K562 (cell line): Measurements from ENCODE around the gene YJU2. TPM values are rescaled to one million over a fixed set of nuclear protein-coding genes. Genes with fewer than 3 reads are reported as not detected.

Source experiments
- BRD9 ChIP-seq: fragments of 450-650 bp; IDR thresholded peaks from 2 replicates; pipeline ENCODE4 v1.6.1; 2018; ENCODE audit warnings: low read depth; ENCODE audit not compliant: partially characterized antibody
- ETV6 ChIP-seq, 3 experiments: fragments of 150-350 bp in 1 of 3; sonication (generic) in 1 of 3; formaldehyde crosslinking in 1 of 3; IDR thresholded peaks; 2 replicates each; pipeline versions ENCODE4 v1.6.1 to v1.8.0; 2014 to 2022; ENCODE audit warnings: borderline replicate concordance in 2 of 3, low read depth in 2 of 3, antibody characterized with exemption in 1 of 3, low read length in 1 of 3, mild to moderate bottlenecking in 1 of 3, missing genetic modification reagents in 1 of 3
- EZH2 ChIP-seq: IDR thresholded peaks from 2 replicates; pipeline ENCODE4 v1.6.1; 2012; ENCODE audit warnings: low read depth, mild to moderate bottlenecking, inconsistent platforms, low read length, borderline replicate concordance
- HDAC6 ChIP-seq: IDR thresholded peaks from 2 replicates; pipeline ENCODE4 v1.6.1; 2012; ENCODE audit warnings: low read depth, mild to moderate bottlenecking, control low read depth, inconsistent platforms, low read length, moderate library complexity
- HNRNPH1 ChIP-seq: fragments of 200-400 bp; formaldehyde crosslinking; optimal IDR thresholded peaks from 2 replicates; pipeline ENCODE3; 2017; ENCODE audit warnings: low read depth, mild to moderate bottlenecking, low read length, moderate library complexity
- ILK ChIP-seq: fragments of 450-650 bp; IDR thresholded peaks from 2 replicates; pipeline ENCODE4 v1.6.1; 2016; ENCODE audit warnings: missing genetic modification characterization, low read depth, mild to moderate bottlenecking, missing compliant biosample characterization, moderate library complexity, borderline replicate concordance
- KDM1A ChIP-seq, 2 experiments: fragments of 450-650 bp; IDR thresholded peaks; 2 replicates each; pipeline ENCODE4 v1.6.1; 2016; ENCODE audit warnings: mild to moderate bottlenecking in 2 of 2
- MTA3 ChIP-seq: fragments of 450-650 bp; formaldehyde crosslinking; IDR thresholded peaks from 2 replicates; pipeline ENCODE4 v1.6.1; 2017; ENCODE audit warnings: mild to moderate bottlenecking, borderline replicate concordance
- NCOA2 ChIP-seq, 2 experiments: fragments of 450-650 bp; IDR thresholded peaks; 2 replicates each; pipeline ENCODE4 v1.6.1; 2018; ENCODE audit warnings: mild to moderate bottlenecking in 2 of 2, moderate library complexity in 1 of 2; ENCODE audit not compliant: partially characterized antibody in 2 of 2
- NFATC3 ChIP-seq: fragments of 450-650 bp; IDR thresholded peaks from 2 replicates; pipeline ENCODE4 v1.6.1; 2017; ENCODE audit warnings: mild to moderate bottlenecking
- OTX1 ChIP-seq: fragments of 450-650 bp; formaldehyde crosslinking; IDR thresholded peaks from 2 replicates; pipeline ENCODE4 v1.4.0; 2022; ENCODE audit warnings: mild to moderate bottlenecking
- POU5F1 ChIP-seq: fragments of 150-350 bp; IDR thresholded peaks from 2 replicates; pipeline ENCODE4 v1.6.1; 2014; ENCODE audit warnings: borderline replicate concordance, low read length, low read depth, mild to moderate bottlenecking; ENCODE audit not compliant: partially characterized antibody
- PPARD ChIP-seq: fragments of 250-450 bp; sonication (Bioruptor Pico); IDR thresholded peaks from 2 replicates; pipeline ENCODE4 v1.8.0; 2022; ENCODE audit warnings: inconsistent platforms, mild to moderate bottlenecking, moderate library complexity
- PTBP1 ChIP-seq: fragments of 200-400 bp; formaldehyde crosslinking; IDR thresholded peaks from 2 replicates; pipeline ENCODE4 v1.6.1; 2017; ENCODE audit warnings: low read depth, low read length
- RBM25 ChIP-seq: fragments of 200-400 bp; formaldehyde crosslinking; IDR thresholded peaks from 2 replicates; pipeline ENCODE4 v1.6.1; 2018; ENCODE audit warnings: low read length, low read depth, moderate library complexity; ENCODE audit not compliant: severe bottlenecking
- TCF3 ChIP-seq: sonication (generic); formaldehyde crosslinking; IDR thresholded peaks from 2 replicates; pipeline ENCODE4 v1.4.0; 2020; ENCODE audit warnings: mild to moderate bottlenecking, missing genetic modification reagents
- TCFL5 ChIP-seq: fragments of 250-450 bp; sonication (Bioruptor Pico); conservative IDR thresholded peaks from 2 replicates; pipeline ENCODE4 v1.6.1; 2021; ENCODE audit warnings: mild to moderate bottlenecking, moderate library complexity, matching md5 sums
- XRCC4 ChIP-seq: IDR thresholded peaks from one replicate; pipeline ENCODE4 v1.6.1; 2011; ENCODE audit not compliant: insufficient read depth, insufficient read length; ENCODE audit errors: extremely low read depth
- ZFP36 ChIP-seq: fragments of 150-350 bp; IDR thresholded peaks from 2 replicates; pipeline ENCODE4 v1.6.1; 2018; ENCODE audit warnings: low read length, low read depth; ENCODE audit not compliant: partially characterized antibody
- ZNF184 ChIP-seq: sonication (generic); formaldehyde crosslinking; IDR thresholded peaks from 2 replicates; pipeline ENCODE4 v1.5.0; 2020; ENCODE audit warnings: missing genetic modification reagents
- polyA plus RNA-seq, 8 experiments: library from polyadenylated mRNA; depleted of rRNA in 4 of 8; stranded (reverse) in 5 of 8; unstranded in 3 of 8; fragments of >200 nt; fragmentation: Nextera tagmentation in 2 of 8; fragmentation: Illumina TruSeq in 1 of 8; extraction: Ambion mirVana in 2 of 8; extraction: Trizol in 1 of 8; gene quantifications; 2 replicates each; pipeline versions ENCODE4 v1.2.1 to v1.2.3, GENCODE V29; 2011 to 2014; ENCODE audit warnings: inconsistent platforms in 1 of 8, missing spikeins in 1 of 8
- total RNA-seq, 7 experiments: library from RNA; depleted of rRNA in 6 of 7; stranded (reverse); fragments of >200 nt in 6 of 7; fragmentation: Illumina TruSeq in 2 of 7; extraction: Trizol in 2 of 7; gene quantifications; 2 replicates each; pipeline versions ENCODE4 v1.2.1 to v1.2.3, GENCODE V29; 2011 to 2021; ENCODE audit warnings: low replicate concordance in 1 of 7
- TF ChIP-seq, protein P1 (sequence below), 2 experiments: fragments of 450-650 bp in 1 of 2; IDR thresholded peaks; 2 replicates each; pipeline ENCODE4 v1.6.1; 2011 to 2017; ENCODE audit warnings: low read depth in 2 of 2, antibody characterized with exemption in 1 of 2, borderline replicate concordance in 1 of 2, low read length in 1 of 2, mild to moderate bottlenecking in 1 of 2, mixed read lengths in 1 of 2; ENCODE audit not compliant: control insufficient read depth in 1 of 2
- TF ChIP-seq, protein P2 (sequence below), 2 experiments: fragments of 250-450 bp in 1 of 2; fragments of 450-650 bp in 1 of 2; sonication (Bioruptor Pico) in 1 of 2; IDR thresholded peaks; 2 replicates each; pipeline versions ENCODE4 v1.6.1 to v1.8.0; 2016 to 2021; ENCODE audit warnings: mild to moderate bottlenecking in 2 of 2, moderate library complexity in 2 of 2, missing compliant biosample characterization in 1 of 2, missing genetic modification characterization in 1 of 2
- TF ChIP-seq, protein P3 (sequence below): fragments of 450-650 bp; IDR thresholded peaks from 2 replicates; pipeline ENCODE4 v1.6.1; 2016; ENCODE audit warnings: low read depth, mild to moderate bottlenecking, moderate library complexity
- TF ChIP-seq, protein P4 (sequence below): sonication (generic); formaldehyde crosslinking; IDR thresholded peaks from 2 replicates; pipeline ENCODE4 v1.8.0; 2022; ENCODE audit warnings: mild to moderate bottlenecking, missing genetic modification reagents

YJU2 gene
- total and polyA plus RNA-seq, 9 of the 15 experiments (the other 6 are each of a cell fraction or from before 2014, with no cell fraction given), result 0.41 to 34.9 (median 19.3) TPM

- no peak for TF ChIP-seq POU5F1
- TF ChIP-seq BRD9, result no peak
- TF ChIP-seq, protein P1, sequence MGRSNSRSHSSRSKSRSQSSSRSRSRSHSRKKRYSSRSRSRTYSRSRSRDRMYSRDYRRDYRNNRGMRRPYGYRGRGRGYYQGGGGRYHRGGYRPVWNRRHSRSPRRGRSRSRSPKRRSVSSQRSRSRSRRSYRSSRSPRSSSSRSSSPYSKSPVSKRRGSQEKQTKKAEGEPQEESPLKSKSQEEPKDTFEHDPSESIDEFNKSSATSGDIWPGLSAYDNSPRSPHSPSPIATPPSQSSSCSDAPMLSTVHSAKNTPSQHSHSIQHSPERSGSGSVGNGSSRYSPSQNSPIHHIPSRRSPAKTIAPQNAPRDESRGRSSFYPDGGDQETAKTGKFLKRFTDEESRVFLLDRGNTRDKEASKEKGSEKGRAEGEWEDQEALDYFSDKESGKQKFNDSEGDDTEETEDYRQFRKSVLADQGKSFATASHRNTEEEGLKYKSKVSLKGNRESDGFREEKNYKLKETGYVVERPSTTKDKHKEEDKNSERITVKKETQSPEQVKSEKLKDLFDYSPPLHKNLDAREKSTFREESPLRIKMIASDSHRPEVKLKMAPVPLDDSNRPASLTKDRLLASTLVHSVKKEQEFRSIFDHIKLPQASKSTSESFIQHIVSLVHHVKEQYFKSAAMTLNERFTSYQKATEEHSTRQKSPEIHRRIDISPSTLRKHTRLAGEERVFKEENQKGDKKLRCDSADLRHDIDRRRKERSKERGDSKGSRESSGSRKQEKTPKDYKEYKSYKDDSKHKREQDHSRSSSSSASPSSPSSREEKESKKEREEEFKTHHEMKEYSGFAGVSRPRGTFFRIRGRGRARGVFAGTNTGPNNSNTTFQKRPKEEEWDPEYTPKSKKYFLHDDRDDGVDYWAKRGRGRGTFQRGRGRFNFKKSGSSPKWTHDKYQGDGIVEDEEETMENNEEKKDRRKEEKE (IDR thresholded peaks at IDR 0.05; ENCODE audit: borderline replicate concordance in 1 of 2, control insufficient read depth in 1 of 2, low read depth in 2 of 2, low read length in 1 of 2), result no peak
- TF ChIP-seq MTA3, result no peak
- no peak for TF ChIP-seq PPARD (CRISPR knock-in tag)
- peak; percentile 33 to 58; a peak in 2 of 4 replicates for TF ChIP-seq KDM1A (IDR thresholded peaks at IDR 0.05)
- no peak for TF ChIP-seq OTX1 (CRISPR knock-in tag)
- no peak for TF ChIP-seq ZNF184 (CRISPR knock-in tag)
- TF ChIP-seq HDAC6, result no peak
- TF ChIP-seq, protein P2, sequence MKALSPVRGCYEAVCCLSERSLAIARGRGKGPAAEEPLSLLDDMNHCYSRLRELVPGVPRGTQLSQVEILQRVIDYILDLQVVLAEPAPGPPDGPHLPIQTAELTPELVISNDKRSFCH (CRISPR knock-in tag; IDR thresholded peaks at IDR 0.05), result no peak
- TF ChIP-seq, protein P2 (tag; IDR thresholded peaks at IDR 0.05), result no peak
- TF ChIP-seq NFATC3, result no peak
- peak; percentile 99 for TF ChIP-seq RBM25
- TF ChIP-seq, protein P3, sequence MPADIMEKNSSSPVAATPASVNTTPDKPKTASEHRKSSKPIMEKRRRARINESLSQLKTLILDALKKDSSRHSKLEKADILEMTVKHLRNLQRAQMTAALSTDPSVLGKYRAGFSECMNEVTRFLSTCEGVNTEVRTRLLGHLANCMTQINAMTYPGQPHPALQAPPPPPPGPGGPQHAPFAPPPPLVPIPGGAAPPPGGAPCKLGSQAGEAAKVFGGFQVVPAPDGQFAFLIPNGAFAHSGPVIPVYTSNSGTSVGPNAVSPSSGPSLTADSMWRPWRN, result no peak
- no peak for TF ChIP-seq ETV6 (IDR thresholded peaks at IDR 0.05; ENCODE audit: borderline replicate concordance in 1 of 2, low read depth in 2 of 2, low read length in 1 of 2)
- no peak for TF ChIP-seq ETV6 (CRISPR knock-in tag; IDR thresholded peaks at IDR 0.05; ENCODE audit: borderline replicate concordance)
- no peak for TF ChIP-seq TCFL5 (CRISPR knock-in tag)
- no peak for TF ChIP-seq ILK
- no peak for TF ChIP-seq HNRNPH1
- peak; percentile 93 for TF ChIP-seq PTBP1
- no peak for TF ChIP-seq TCF3 (CRISPR knock-in tag)
- no peak for TF ChIP-seq NCOA2 (IDR thresholded peaks at IDR 0.05; ENCODE audit: partially characterized antibody in 2 of 2)
- TF ChIP-seq EZH2, result no peak
- TF ChIP-seq, protein P4, sequence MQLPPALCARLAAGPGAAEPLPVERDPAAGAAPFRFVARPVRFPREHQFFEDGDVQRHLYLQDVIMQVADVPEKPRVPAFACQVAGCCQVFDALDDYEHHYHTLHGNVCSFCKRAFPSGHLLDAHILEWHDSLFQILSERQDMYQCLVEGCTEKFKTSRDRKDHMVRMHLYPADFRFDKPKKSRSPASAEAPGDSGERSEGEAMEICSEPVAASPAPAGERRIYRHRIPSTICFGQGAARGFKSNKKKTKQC (CRISPR knock-in tag), result no peak
- peak; percentile 99 for TF ChIP-seq ZFP36
- no peak for TF ChIP-seq XRCC4
These were observed 8.0 kb upstream of the YJU2 start (continued) for GRCh38 chr19:4238831-4239230.
